ENCODE data around the gene OLFM1. TPM values are rescaled to one million over a fixed set of nuclear protein-coding genes. Genes with fewer than 3 reads are reported as not detected.

The OLFM1 gene
- total and polyA plus RNA-seq, 2 of the 4 experiments (the other 2 are of a cell fraction): 0.36 to 0.38 TPM

DNA sequence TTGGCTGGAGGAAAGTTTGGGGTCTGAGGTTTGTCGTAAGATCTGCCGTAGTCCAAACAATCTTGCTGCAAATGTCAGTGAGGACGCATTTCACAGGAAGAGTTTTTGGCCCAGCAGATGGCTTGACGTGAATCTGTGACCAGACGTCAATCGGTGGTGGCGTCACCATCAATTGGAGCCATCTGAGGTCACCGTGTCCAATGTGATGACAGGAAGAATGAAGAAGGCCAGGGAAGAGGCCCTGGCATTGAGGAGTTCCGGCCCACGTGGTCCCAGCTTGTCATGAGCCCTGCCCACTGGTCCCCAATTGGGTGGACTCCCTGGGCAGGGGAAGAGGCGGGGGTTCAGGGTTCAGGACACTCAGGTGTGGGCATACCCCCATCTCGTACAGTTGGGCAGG, 79.9 kb downstream of the OLFM1 start:
- H2BK5ac ChIP-seq (ENCODE audit: low read depth, low read length, poor library complexity, severe bottlenecking): no peak overlapping the region
- H3K4ac ChIP-seq (ENCODE audit: low read depth, low read length): no peak overlapping the region
- no peak overlapping the region for H3K18ac ChIP-seq (ENCODE audit: low read depth, low read length)
- no peak overlapping the region for H2BK120ac ChIP-seq (ENCODE audit: low read depth, low read length)
- no peaks in the 10 kb centered on the region for H3K9me1 ChIP-seq (ENCODE audit: insufficient read depth, low read length)
- no peak overlapping the region for H4K91ac ChIP-seq (ENCODE audit: insufficient read depth, low read depth, low read length)
- no peak overlapping the region for H3K4me3 ChIP-seq (ENCODE audit: insufficient read depth, low read depth, low read length)
- no peak overlapping the region for H3K9ac ChIP-seq (ENCODE audit: low read depth, low read length)
- H2BK20ac ChIP-seq (ENCODE audit: low read depth, low read length): no peak overlapping the region
- H3K4me1 ChIP-seq (ENCODE audit: control insufficient read depth, insufficient read depth, low read length): no peaks in the 10 kb centered on the region
- WGBS, 2 experiments (ENCODE audit: extremely low coverage in 2 of 2, insufficient read length in 1 of 2): 26% methylated on average over 6 of the region's 12 CpGs; no CpG with 5 or more reads in 1 of the 2 experiments
- no peak overlapping the region for H2AFZ ChIP-seq (replicated peaks; ENCODE audit: low read length, poor library complexity)
- ChIA-PET CTCF (no interaction called here), POLR2A (ENCODE audit: unreplicated experiment) (no interaction called here)
- no peak overlapping the region for H3K27ac ChIP-seq (ENCODE audit: insufficient read depth, low read length)
- TF ChIP-seq BHLHE40 (IDR thresholded peaks at IDR 0.05; ENCODE audit: low read depth, low read length) (no peak), RCOR1 (IDR thresholded peaks at IDR 0.05; ENCODE audit: insufficient replicate concordance, low read length) (no peak), MXI1 (IDR thresholded peaks at IDR 0.05; ENCODE audit: borderline replicate concordance, low read depth, low read length) (no peak), NFE2L2 (IDR thresholded peaks at IDR 0.05; ENCODE audit: low read depth, low read length) (no peak)
- no peak overlapping the region for H4K5ac ChIP-seq (ENCODE audit: low read depth, low read length)
- no peak overlapping the region for H2AK9ac ChIP-seq (replicated peaks; ENCODE audit: low read depth, low read length, poor library complexity)
- no peaks in the 10 kb centered on the region for H3K79me1 ChIP-seq (ENCODE audit: low read depth in 1 of 2, low read length in 2 of 2)
- no peaks in the 10 kb centered on the region for H3K27me3 ChIP-seq (ENCODE audit: control insufficient read depth, insufficient read depth, low read length)
- no peak overlapping the region for H3K56ac ChIP-seq (ENCODE audit: extremely low read depth, insufficient read depth, low read length)
- H3K9me3 ChIP-seq (ENCODE audit: control insufficient read depth, insufficient read depth, low read length): peaks cover 46% of the 10 kb centered on the region
- no TSS peak for BruUV-seq (replicated peaks)
- DNase-seq (no peak), ATAC-seq (ENCODE audit: low read depth) (no peak)
- H2AK5ac ChIP-seq (ENCODE audit: low read depth, low read length): no peak overlapping the region
- H4K8ac ChIP-seq (ENCODE audit: low read depth in 2 of 2, low read length in 2 of 2): no peak overlapping the region
- in situ Hi-C loops (cut with MboI; ENCODE audit: low sequenced_read_pairs): no loop called here
- no peak overlapping the region for H3K14ac ChIP-seq (replicated peaks; ENCODE audit: low read depth, low read length)
- no peak overlapping the region for H3K23ac ChIP-seq (ENCODE audit: low read depth, low read length)
- intact Hi-C loops (cut with micrococcal nuclease): no loop called here
- dilution Hi-C loops (cut with HindIII; ENCODE audit: low sequenced_read_pairs, unreplicated experiment): no loop called here
- no peaks in the 10 kb centered on the region for H4K20me1 ChIP-seq (ENCODE audit: insufficient read depth, low read length)
- no peak overlapping the region for H2BK15ac ChIP-seq (ENCODE audit: low read depth, low read length)
- no peak overlapping the region for H3K4me2 ChIP-seq (ENCODE audit: low read depth, low read length)
- no peaks in the 10 kb centered on the region for H3K36me3 ChIP-seq (ENCODE audit: control insufficient read depth, insufficient read depth, low read length)

Data from IMR-90 (cell line).